HepG2 (cell line): ENCODE results near the gene TRPT1. TPM values are rescaled to one million over a fixed set of nuclear protein-coding genes. Genes with fewer than 3 reads are reported as not detected.

Experiments
- ATAC-seq: fragments of 200-7000 bp; cut with Tn5 transposase; 3 replicates; pipeline ENCODE4 v1.9.1; 2020; ENCODE audit warnings: mild to moderate bottlenecking, moderate library complexity
- BruUV-seq: library from RNA; stranded (reverse); fragments of 400-500 nt; replicated peaks from 2 replicates; lab custom pipeline; 2021; lab: Mats Ljungman, UMichigan
- CTCF ChIA-PET: fragments of 300-600 bp; formaldehyde crosslinking; extraction: SDS; loops from one replicate; lab custom pipeline; 2021; ENCODE audit warnings: low total read pairs, inconsistent platforms, low intra/inter-chr PET ratio; lab: Yijun Ruan, JAX
- POLR2A ChIA-PET: fragments of 350-600 bp; sonication (Branson Sonifier 250); formaldehyde crosslinking; loops from one replicate; lab custom pipeline; 2020; ENCODE audit warnings: antibody characterized with exemption, inconsistent platforms; lab: Yijun Ruan, JAX
- DNase-seq: peaks from one replicate; pipeline ENCODE4 v3.0.0-alpha.2; 2015; ENCODE audit warnings: low spot score
- FAIRE-seq: peaks from 3 replicates; lab custom pipeline; 2011; peaks lifted over from hg19 to GRCh38; lab: Jason Lieb, UNC
- H2AFZ ChIP-seq: one replicate; pipeline ENCODE4 v1.6.1; 2011; ENCODE audit warnings: low read length, inconsistent platforms
- H3K27ac ChIP-seq: fragments of 300-600 bp; 3 replicates; pipeline ENCODE4 v1.8.0; 2011; ENCODE audit warnings: mixed run types, mild to moderate bottlenecking, mixed read lengths, low read length, inconsistent platforms; ENCODE audit not compliant: insufficient read depth; ENCODE audit errors: extremely low read length
- H3K27me3 ChIP-seq, 2 experiments: fragments of 200-600 bp in 1 of 2; 2 replicates in 1 of 2; 3 replicates in 1 of 2; pipeline versions ENCODE4 v1.6.0 to v1.8.0; 2011; ENCODE audit warnings: low read length in 2 of 2, mild to moderate bottlenecking in 2 of 2, moderate library complexity in 2 of 2, inconsistent platforms in 1 of 2; ENCODE audit not compliant: insufficient read depth in 2 of 2, control insufficient read depth in 1 of 2
- H3K36me3 ChIP-seq, 2 experiments: fragments of 200-600 bp in 1 of 2; replicated peaks in 1 of 2; 2 replicates in 1 of 2; 3 replicates in 1 of 2; pipeline versions ENCODE4 v1.5.1 to v1.8.0; 2011; ENCODE audit warnings: low read length in 2 of 2, inconsistent platforms in 1 of 2; ENCODE audit not compliant: insufficient read depth in 2 of 2, control insufficient read depth in 1 of 2
- H3K4me1 ChIP-seq: 2 replicates; pipeline ENCODE4 v1.5.1; 2012; ENCODE audit warnings: low read length, inconsistent platforms; ENCODE audit not compliant: insufficient read depth
- H3K4me2 ChIP-seq: 2 replicates; pipeline ENCODE4 v1.6.0; 2011; ENCODE audit warnings: low read depth, low read length, inconsistent platforms
- H3K4me3 ChIP-seq, 3 experiments: fragments of 200-600 bp in 1 of 3; sonication (generic), shearing (Covaris generic) in 1 of 3; replicated peaks in 1 of 3; 2 replicates each; pipeline ENCODE4 v1.5.1; 2011 to 2016; ENCODE audit warnings: low read length in 3 of 3, inconsistent platforms in 2 of 3, low read depth in 2 of 3, mild to moderate bottlenecking in 2 of 3, control low read depth in 1 of 3, mixed read lengths in 1 of 3; ENCODE audit not compliant: insufficient read depth in 1 of 3
- H3K79me2 ChIP-seq: one replicate; pipeline ENCODE4 v1.6.1; 2011; ENCODE audit warnings: low read length, inconsistent platforms; ENCODE audit not compliant: insufficient read depth
- H3K9ac ChIP-seq: 2 replicates; pipeline ENCODE4 v1.6.0; 2011; ENCODE audit warnings: mild to moderate bottlenecking, low read depth, low read length, inconsistent platforms; ENCODE audit not compliant: insufficient read depth
- H3K9me3 ChIP-seq: 2 replicates; pipeline ENCODE4 v1.5.1; 2012; ENCODE audit warnings: mild to moderate bottlenecking, low read length
- H4K20me1 ChIP-seq: 2 replicates; pipeline ENCODE4 v1.6.0; 2011; ENCODE audit warnings: inconsistent platforms, mild to moderate bottlenecking, low read length, moderate library complexity; ENCODE audit not compliant: insufficient read depth
- EHMT2 ChIP-seq: fragments of 200-600 bp; sonication (generic); IDR thresholded peaks from 2 replicates; pipeline ENCODE4 v1.7.0; 2017; ENCODE audit warnings: antibody characterized with exemption, low read depth, low read length, borderline replicate concordance
- ZMYM3 ChIP-seq: sonication (generic); formaldehyde crosslinking; IDR thresholded peaks from 2 replicates; pipeline ENCODE4 v1.5.1; 2020; ENCODE audit warnings: mild to moderate bottlenecking, missing genetic modification reagents
- ZNF317 ChIP-seq: sonication (generic); formaldehyde crosslinking; IDR thresholded peaks from 2 replicates; pipeline ENCODE4 v1.5.0; 2020; ENCODE audit warnings: mild to moderate bottlenecking, missing genetic modification reagents
- ZNF564 ChIP-seq: sonication (generic); formaldehyde crosslinking; IDR thresholded peaks from 2 replicates; pipeline ENCODE4 v1.8.1; 2023; ENCODE audit warnings: mild to moderate bottlenecking, missing genetic modification reagents
- ZNF83 ChIP-seq: sonication (generic); formaldehyde crosslinking; IDR thresholded peaks from 2 replicates; pipeline ENCODE4 v1.4.0; 2020; ENCODE audit warnings: missing genetic modification reagents, mild to moderate bottlenecking, borderline replicate concordance
- ZSCAN25 ChIP-seq: sonication (generic); formaldehyde crosslinking; IDR thresholded peaks from 2 replicates; pipeline ENCODE4 v1.8.0; 2022; ENCODE audit warnings: mild to moderate bottlenecking, missing genetic modification reagents
- WGBS: methylation state at CpG from one replicate; pipeline ENCODE4 v1.1.6; 2017; ENCODE audit warnings: low lambda C conversion rate; 5-methylcytosine and 5-hydroxymethylcytosine counted together
- in situ Hi-C: cut with HindIII; loops from 2 replicates; pipeline ENCODE4 v1.10.0; 2017; ENCODE audit warnings: low pct_unique_long_range_greater_than_20kb; ENCODE audit not compliant: extremely low pct_ligation_motif_present
- intact Hi-C: fragments of 100-400 bp; cut with micrococcal nuclease; formaldehyde crosslinking; loops from one replicate; pipeline ENCODE4 v1.10.0; 2022; ENCODE audit not compliant: unreplicated experiment
- polyA plus RNA-seq, 8 experiments: library from polyadenylated mRNA; depleted of rRNA in 3 of 8; stranded (reverse) in 7 of 8; unstranded in 1 of 8; fragments of >200 nt; fragmentation: Illumina TruSeq in 4 of 8; extraction: Trizol in 4 of 8; gene quantifications; 2 replicates each; pipeline versions ENCODE4 v1.2.1 to v1.2.3, GENCODE V29; 2011 to 2016; ENCODE audit warnings: low read depth in 4 of 8, missing spikeins in 1 of 8, mixed read lengths in 1 of 8; ENCODE audit not compliant: insufficient read depth in 1 of 8
- total RNA-seq, 5 experiments: library from RNA; depleted of rRNA; stranded (reverse); fragments of >200 nt; fragmentation: Illumina TruSeq; extraction: Trizol; gene quantifications; 2 replicates each; pipeline ENCODE4 v1.2.3, GENCODE V29; 2016; ENCODE audit warnings: low read depth in 1 of 5
- TF ChIP-seq, protein P1 (sequence below): sonication (generic); formaldehyde crosslinking; IDR thresholded peaks from 2 replicates; pipeline ENCODE4 v1.9.0; 2021; ENCODE audit warnings: missing genetic modification reagents, borderline replicate concordance
- TF ChIP-seq, protein P2 (sequence below), 2 experiments: sonication (generic) in 1 of 2; formaldehyde crosslinking in 1 of 2; IDR thresholded peaks; 2 replicates each; pipeline versions ENCODE4 v1.4.0 to v1.6.1; 2018 to 2020; ENCODE audit warnings: missing genetic modification reagents in 2 of 2, borderline replicate concordance in 1 of 2, low read depth in 1 of 2, mild to moderate bottlenecking in 1 of 2, missing biosample characterization in 1 of 2
- TF ChIP-seq, protein P3 (sequence below): sonication (generic); formaldehyde crosslinking; conservative IDR thresholded peaks from 2 replicates; pipeline ENCODE4 v1.4.0; 2020; ENCODE audit warnings: missing genetic modification reagents

TRPT1 gene
- total and polyA plus RNA-seq, 2 of the 13 experiments (the other 11 are each of a cell fraction or from before 2014, with no cell fraction given), result 24.8 to 40.7 TPM

DNA sequence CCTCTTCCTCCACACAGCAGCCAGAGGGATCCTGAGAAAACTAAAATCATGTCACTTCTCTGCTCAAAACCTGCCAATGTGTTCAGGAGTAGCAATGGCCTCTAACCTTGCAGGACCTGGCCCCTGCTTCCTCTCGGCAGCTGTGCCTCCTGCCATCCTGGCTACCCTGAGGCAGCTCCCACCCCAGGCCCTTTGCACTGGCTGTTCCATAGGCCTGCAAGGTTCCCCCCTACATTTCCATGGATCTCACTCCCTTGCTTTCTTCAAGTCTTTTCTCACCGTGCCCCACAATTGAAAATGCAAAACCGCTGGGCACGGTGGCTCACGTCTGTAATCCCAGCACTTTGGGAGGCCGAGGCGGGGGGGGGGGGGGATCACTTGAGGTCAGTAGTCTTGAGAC is 42.1 kb downstream of the TRPT1 start:
- intact Hi-C loops (loop anchor here (10.0 kb wide), 1 partner anchor 121 kb away; the partner anchor contains the start of genes CATSPERZ and ESRRA), in situ Hi-C loops (no loop called here)
- ChIA-PET CTCF (no interaction called here), POLR2A (interaction anchor here (0.6 to 2.5 kb wide), 5 partner anchors 10 to 92 kb away, joined by 3 to 31 read pairs (median 8); partner anchors contain the start of genes FERMT3 and MACROD1)
- peaks cover 44% of the 10 kb centered on the region for H3K4me1 ChIP-seq
- DNase-seq (no peak), FAIRE-seq (no peak), ATAC-seq (no peak)
- no peak overlapping the region for H3K9ac ChIP-seq
- no peaks in the 10 kb centered on the region for H3K9me3 ChIP-seq
- no peak overlapping the region for H3K27ac ChIP-seq
- no peak overlapping the region for H2AFZ ChIP-seq
- H3K27me3 ChIP-seq, result no peaks in the 10 kb centered on the region
- peak overlapping the region; percentile 88 for H3K4me2 ChIP-seq
- no TSS peak for BruUV-seq
- TF ChIP-seq ZNF564 (CRISPR knock-in tag), result no peak
- TF ChIP-seq EHMT2, result no peak
- TF ChIP-seq, protein P1, sequence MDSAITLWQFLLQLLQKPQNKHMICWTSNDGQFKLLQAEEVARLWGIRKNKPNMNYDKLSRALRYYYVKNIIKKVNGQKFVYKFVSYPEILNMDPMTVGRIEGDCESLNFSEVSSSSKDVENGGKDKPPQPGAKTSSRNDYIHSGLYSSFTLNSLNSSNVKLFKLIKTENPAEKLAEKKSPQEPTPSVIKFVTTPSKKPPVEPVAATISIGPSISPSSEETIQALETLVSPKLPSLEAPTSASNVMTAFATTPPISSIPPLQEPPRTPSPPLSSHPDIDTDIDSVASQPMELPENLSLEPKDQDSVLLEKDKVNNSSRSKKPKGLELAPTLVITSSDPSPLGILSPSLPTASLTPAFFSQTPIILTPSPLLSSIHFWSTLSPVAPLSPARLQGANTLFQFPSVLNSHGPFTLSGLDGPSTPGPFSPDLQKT (CRISPR knock-in tag), result no peak
- TF ChIP-seq ZNF317 (CRISPR knock-in tag), result no peak
- TF ChIP-seq, protein P2, sequence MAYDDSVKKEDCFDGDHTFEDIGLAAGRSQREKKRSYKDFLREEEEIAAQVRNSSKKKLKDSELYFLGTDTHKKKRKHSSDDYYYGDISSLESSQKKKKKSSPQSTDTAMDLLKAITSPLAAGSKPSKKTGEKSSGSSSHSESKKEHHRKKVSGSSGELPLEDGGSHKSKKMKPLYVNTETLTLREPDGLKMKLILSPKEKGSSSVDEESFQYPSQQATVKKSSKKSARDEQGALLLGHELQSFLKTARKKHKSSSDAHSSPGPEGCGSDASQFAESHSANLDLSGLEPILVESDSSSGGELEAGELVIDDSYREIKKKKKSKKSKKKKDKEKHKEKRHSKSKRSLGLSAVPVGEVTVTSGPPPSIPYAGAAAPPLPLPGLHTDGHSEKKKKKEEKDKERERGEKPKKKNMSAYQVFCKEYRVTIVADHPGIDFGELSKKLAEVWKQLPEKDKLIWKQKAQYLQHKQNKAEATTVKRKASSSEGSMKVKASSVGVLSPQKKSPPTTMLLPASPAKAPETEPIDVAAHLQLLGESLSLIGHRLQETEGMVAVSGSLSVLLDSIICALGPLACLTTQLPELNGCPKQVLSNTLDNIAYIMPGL (CRISPR knock-in tag; IDR thresholded peaks at IDR 0.05; ENCODE audit: borderline replicate concordance in 1 of 2, low read depth in 1 of 2), result 0 out of 4 replicates have a peak, but pooled peaks of 1 of the 2 experiments have one; percentile 34
- no peak for TF ChIP-seq ZNF83
- TF ChIP-seq ZMYM3 (CRISPR knock-in tag), result peak; percentile 75
- TF ChIP-seq, protein P3, sequence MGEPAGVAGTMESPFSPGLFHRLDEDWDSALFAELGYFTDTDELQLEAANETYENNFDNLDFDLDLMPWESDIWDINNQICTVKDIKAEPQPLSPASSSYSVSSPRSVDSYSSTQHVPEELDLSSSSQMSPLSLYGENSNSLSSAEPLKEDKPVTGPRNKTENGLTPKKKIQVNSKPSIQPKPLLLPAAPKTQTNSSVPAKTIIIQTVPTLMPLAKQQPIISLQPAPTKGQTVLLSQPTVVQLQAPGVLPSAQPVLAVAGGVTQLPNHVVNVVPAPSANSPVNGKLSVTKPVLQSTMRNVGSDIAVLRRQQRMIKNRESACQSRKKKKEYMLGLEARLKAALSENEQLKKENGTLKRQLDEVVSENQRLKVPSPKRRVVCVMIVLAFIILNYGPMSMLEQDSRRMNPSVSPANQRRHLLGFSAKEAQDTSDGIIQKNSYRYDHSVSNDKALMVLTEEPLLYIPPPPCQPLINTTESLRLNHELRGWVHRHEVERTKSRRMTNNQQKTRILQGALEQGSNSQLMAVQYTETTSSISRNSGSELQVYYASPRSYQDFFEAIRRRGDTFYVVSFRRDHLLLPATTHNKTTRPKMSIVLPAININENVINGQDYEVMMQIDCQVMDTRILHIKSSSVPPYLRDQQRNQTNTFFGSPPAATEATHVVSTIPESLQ (CRISPR knock-in tag), result no peak
- no peak for TF ChIP-seq ZSCAN25 (CRISPR knock-in tag)
- H3K36me3 ChIP-seq, result no peaks in the 10 kb centered on the region
- peaks cover 7% of the 10 kb centered on the region for H4K20me1 ChIP-seq
- H3K79me2 ChIP-seq, result no peaks in the 10 kb centered on the region
- WGBS, result 80% methylated on average over 7 of the region's 7 CpGs
- H3K4me3 ChIP-seq, result peak overlapping the region in 1 of 3 experiments; percentile 75; a peak in 2 of 6 replicates
